SK-N-SH treated with all-trans-retinoic acid at 6 μM for 48 hours (cell line): ENCODE data around the gene SETDB1.

Experiments used
- ATAC-seq: fragments of 200-7000 bp; cut with Tn5 transposase; 3 replicates; pipeline ENCODE4 v1.9.1; 2020; ENCODE audit warnings: mild to moderate bottlenecking, moderate library complexity
- ARNTL ChIP-seq: fragments of 450-650 bp; formaldehyde crosslinking; IDR thresholded peaks from 2 replicates; pipeline ENCODE4 v1.5.0; 2020; ENCODE audit warnings: low read depth, mild to moderate bottlenecking, moderate library complexity, borderline replicate concordance
- BACH2 ChIP-seq: fragments of 250-450 bp; sonication (Bioruptor Pico); IDR thresholded peaks from 2 replicates; pipeline ENCODE4 v1.9.0; 2021; ENCODE audit warnings: mild to moderate bottlenecking, borderline replicate concordance
- CREB5 ChIP-seq: fragments of 250-450 bp; sonication (Bioruptor Pico); IDR thresholded peaks from 2 replicates; pipeline ENCODE4 v1.5.1; 2020; ENCODE audit warnings: low read depth, mild to moderate bottlenecking, moderate library complexity
- CSDC2 ChIP-seq: fragments of 250-450 bp; sonication (Bioruptor Pico); IDR thresholded peaks from 2 replicates; pipeline ENCODE4 v1.5.0; 2020; ENCODE audit warnings: mild to moderate bottlenecking, moderate library complexity
- ESRRG ChIP-seq: fragments of 250-450 bp; sonication (Bioruptor Pico); IDR thresholded peaks from 2 replicates; pipeline ENCODE4 v1.6.1; 2021; ENCODE audit warnings: mild to moderate bottlenecking
- GLIS3 ChIP-seq: fragments of 250-450 bp; sonication (Bioruptor Pico); IDR thresholded peaks from 2 replicates; pipeline ENCODE4 v1.5.0; 2020; ENCODE audit warnings: mild to moderate bottlenecking, moderate library complexity
- ISL1 ChIP-seq: fragments of 250-450 bp; sonication (Bioruptor Pico); IDR thresholded peaks from 2 replicates; pipeline ENCODE4 v2.1.2; 2022; ENCODE audit warnings: mild to moderate bottlenecking, moderate library complexity
- OSR1 ChIP-seq: fragments of 250-450 bp; sonication (Bioruptor Pico); IDR thresholded peaks from 2 replicates; pipeline ENCODE4 v1.8.0; 2022; ENCODE audit warnings: moderate library complexity, mild to moderate bottlenecking, inconsistent platforms
- POU6F1 ChIP-seq: fragments of 250-450 bp; sonication (Bioruptor Pico); IDR thresholded peaks from 2 replicates; pipeline ENCODE4 v1.8.0; 2021; ENCODE audit warnings: low read depth, mild to moderate bottlenecking, moderate library complexity, borderline replicate concordance
- PPARA ChIP-seq: fragments of 250-450 bp; sonication (Bioruptor Pico); IDR thresholded peaks from 2 replicates; pipeline ENCODE4 v1.5.0; 2020; ENCODE audit warnings: mild to moderate bottlenecking, borderline replicate concordance
- RARB ChIP-seq: fragments of 250-450 bp; sonication (Bioruptor Pico); IDR thresholded peaks from 2 replicates; pipeline ENCODE4 v1.8.0; 2021; ENCODE audit warnings: mild to moderate bottlenecking, moderate library complexity
- SNAI2 ChIP-seq: fragments of 250-450 bp; sonication (Bioruptor Pico); IDR thresholded peaks from 2 replicates; pipeline ENCODE4 v1.5.0; 2020; ENCODE audit warnings: mild to moderate bottlenecking, moderate library complexity
- TCF4 ChIP-seq: fragments of 250-450 bp; sonication (Bioruptor Pico); IDR thresholded peaks from 2 replicates; pipeline ENCODE4 v1.8.0; 2021; ENCODE audit warnings: mild to moderate bottlenecking, moderate library complexity, borderline replicate concordance
- TOX ChIP-seq: fragments of 250-450 bp; sonication (Bioruptor Pico); IDR thresholded peaks from 2 replicates; pipeline ENCODE4 v1.8.0; 2021; ENCODE audit warnings: mild to moderate bottlenecking, moderate library complexity, borderline replicate concordance
- ZC3H10 ChIP-seq: fragments of 250-450 bp; sonication (Bioruptor Pico); IDR thresholded peaks from 2 replicates; pipeline ENCODE4 v1.5.1; 2021; ENCODE audit warnings: mild to moderate bottlenecking, moderate library complexity
- ZFP3 ChIP-seq: fragments of 250-450 bp; sonication (Bioruptor Pico); IDR thresholded peaks from 2 replicates; pipeline ENCODE4 v1.5.0; 2020; ENCODE audit warnings: mild to moderate bottlenecking, moderate library complexity
- ZFP30 ChIP-seq: fragments of 450-650 bp; formaldehyde crosslinking; IDR thresholded peaks from 2 replicates; pipeline ENCODE4 v1.5.0; 2022; ENCODE audit warnings: mild to moderate bottlenecking, moderate library complexity
- ZNF565 ChIP-seq: fragments of 450-650 bp; formaldehyde crosslinking; conservative IDR thresholded peaks from 2 replicates; pipeline ENCODE4 v1.5.0; 2020; ENCODE audit warnings: low read depth, mild to moderate bottlenecking, moderate library complexity
- ZNF70 ChIP-seq: fragments of 450-650 bp; formaldehyde crosslinking; IDR thresholded peaks from 2 replicates; pipeline ENCODE4 v1.5.0; 2020; ENCODE audit warnings: mild to moderate bottlenecking, moderate library complexity
- ZNF8 ChIP-seq: fragments of 450-650 bp; formaldehyde crosslinking; IDR thresholded peaks from 2 replicates; pipeline ENCODE4 v1.5.0; 2020; ENCODE audit warnings: mild to moderate bottlenecking, moderate library complexity
- TF ChIP-seq, protein P1 (sequence below): fragments of 250-450 bp; sonication (Bioruptor Pico); IDR thresholded peaks from 2 replicates; pipeline ENCODE4 v1.5.1; 2021; ENCODE audit warnings: mild to moderate bottlenecking, moderate library complexity

SETDB1 gene

GRCh38 chr1:150967936-150968335 lies 41.8 kb downstream of the SETDB1 start (continued):
- TF ChIP-seq TOX (CRISPR knock-in tag), result no peak

GRCh38 chr1:150968491-150968890 lies 42.3 kb downstream of the SETDB1 start:
- TF ChIP-seq PPARA (CRISPR knock-in tag) (no peak), SNAI2 (CRISPR knock-in tag) (no peak), TOX (CRISPR knock-in tag) (no peak), ZC3H10 (CRISPR knock-in tag) (no peak), ISL1 (CRISPR knock-in tag) (no peak), ZFP30 (CRISPR knock-in tag) (no peak), CREB5 (CRISPR knock-in tag) (no peak), OSR1 (CRISPR knock-in tag) (no peak), ZNF565 (CRISPR knock-in tag) (no peak), ZNF8 (CRISPR knock-in tag) (no peak), CSDC2 (CRISPR knock-in tag) (no peak), RARB (CRISPR knock-in tag) (no peak), ZNF70 (CRISPR knock-in tag) (no peak), ZFP3 (CRISPR knock-in tag) (no peak), ESRRG (no peak), GLIS3 (CRISPR knock-in tag) (no peak), POU6F1 (no peak), ARNTL (CRISPR knock-in tag) (no peak)
- ATAC-seq, result no peak

GRCh38 chr1:150969626-150970025 lies 43.5 kb downstream of the SETDB1 start:
- ATAC-seq, result no peak
- no peak for TF ChIP-seq PPARA (CRISPR knock-in tag)
- TF ChIP-seq SNAI2 (CRISPR knock-in tag), result no peak
- no peak for TF ChIP-seq TCF4 (CRISPR knock-in tag)

DNA sequence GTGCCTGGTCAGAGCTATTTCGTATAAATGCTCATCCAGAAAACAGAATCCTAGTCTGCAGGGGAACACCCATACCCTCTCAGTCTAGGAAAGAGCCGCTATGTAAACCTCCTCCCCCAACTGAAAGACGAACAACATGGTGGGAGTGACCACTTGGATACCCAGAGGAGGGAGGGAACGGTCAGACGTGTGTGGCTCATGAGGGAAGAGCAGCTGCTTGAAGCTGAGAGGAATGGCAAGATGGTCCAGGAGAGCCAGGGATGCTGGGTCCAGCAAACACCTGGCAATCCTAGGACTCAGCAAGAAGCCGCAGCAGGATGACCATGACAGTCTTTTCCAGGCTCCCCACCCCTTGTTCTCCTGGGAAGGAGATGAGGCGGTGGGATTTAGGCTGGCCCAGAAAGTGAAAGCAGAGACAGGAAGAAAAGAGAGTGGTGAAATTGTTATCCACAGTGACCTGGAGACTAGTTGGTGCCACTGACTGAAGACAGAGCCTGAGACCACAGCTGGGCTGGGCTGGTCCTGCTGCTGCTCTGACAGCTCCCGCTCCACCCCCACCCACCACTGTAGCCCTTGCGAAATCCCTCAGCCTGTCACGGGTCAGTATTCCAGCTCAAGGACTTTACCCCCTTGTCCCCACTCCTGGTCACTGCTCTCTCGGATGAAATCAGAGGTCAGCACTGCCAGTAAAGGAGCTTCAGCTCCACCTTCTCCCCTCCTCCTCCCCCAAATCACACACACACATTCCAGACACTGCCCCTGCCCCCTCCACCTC lies 44.8 kb downstream of the SETDB1 start:
- ATAC-seq, result no peak
- TF ChIP-seq TCF4 (CRISPR knock-in tag) (no peak), RARB (CRISPR knock-in tag) (no peak), GLIS3 (CRISPR knock-in tag) (no peak), ZNF8 (CRISPR knock-in tag) (no peak), ZFP3 (CRISPR knock-in tag) (no peak), CSDC2 (CRISPR knock-in tag) (no peak)

- TF ChIP-seq, protein P1, sequence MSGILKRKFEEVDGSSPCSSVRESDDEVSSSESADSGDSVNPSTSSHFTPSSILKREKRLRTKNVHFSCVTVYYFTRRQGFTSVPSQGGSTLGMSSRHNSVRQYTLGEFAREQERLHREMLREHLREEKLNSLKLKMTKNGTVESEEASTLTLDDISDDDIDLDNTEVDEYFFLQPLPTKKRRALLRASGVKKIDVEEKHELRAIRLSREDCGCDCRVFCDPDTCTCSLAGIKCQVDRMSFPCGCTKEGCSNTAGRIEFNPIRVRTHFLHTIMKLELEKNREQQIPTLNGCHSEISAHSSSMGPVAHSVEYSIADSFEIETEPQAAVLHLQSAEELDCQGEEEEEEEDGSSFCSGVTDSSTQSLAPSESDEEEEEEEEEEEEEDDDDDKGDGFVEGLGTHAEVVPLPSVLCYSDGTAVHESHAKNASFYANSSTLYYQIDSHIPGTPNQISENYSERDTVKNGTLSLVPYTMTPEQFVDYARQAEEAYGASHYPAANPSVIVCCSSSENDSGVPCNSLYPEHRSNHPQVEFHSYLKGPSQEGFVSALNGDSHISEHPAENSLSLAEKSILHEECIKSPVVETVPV (CRISPR knock-in tag), result no peak
- TF ChIP-seq ARNTL (CRISPR knock-in tag) (no peak), POU6F1 (no peak), BACH2 (CRISPR knock-in tag) (no peak), ISL1 (CRISPR knock-in tag) (no peak), ESRRG (no peak), TOX (CRISPR knock-in tag) (no peak), RARB (CRISPR knock-in tag) (no peak), ZNF8 (CRISPR knock-in tag) (no peak)
- ATAC-seq, result no peak
These were observed 45.6 kb downstream of the SETDB1 start for GRCh38 chr1:150971583-150972416.
